GM18502 (cell line): ENCODE measurements around the gene ZNF76.

ENCODE experiments used
- ATAC-seq: cut with Tn5 transposase; IDR thresholded peaks from one replicate; pipeline ENCODE4 v1.9.1; 2021; ENCODE audit warnings: mild to moderate bottlenecking; ENCODE audit not compliant: unreplicated experiment, poor library complexity

The ZNF76 gene

GRCh38 chr6:35264550-35265274 is 5.2 kb downstream of the ZNF76 start:
- ATAC-seq: no peak

- no peak for ATAC-seq
Observed at GRCh38 chr6:35265523-35265922, 6.0 kb downstream of the ZNF76 start.

GRCh38 chr6:35267446-35267845 is 7.9 kb downstream of the ZNF76 start:
- ATAC-seq: no peak

GRCh38 chr6:35267897-35268296 is 8.4 kb downstream of the ZNF76 start:
- no peak for ATAC-seq

GRCh38 chr6:35272005-35272404 is 12.5 kb downstream of the ZNF76 start:
- ATAC-seq: no peak

- ATAC-seq: no peak
Observed at GRCh38 chr6:35273822-35274559, 14.5 kb downstream of the ZNF76 start.

GRCh38 chr6:35275744-35276260 is 16.3 kb downstream of the ZNF76 start:
- ATAC-seq: no peak

- ATAC-seq: no peak
Observed at GRCh38 chr6:35278708-35279107, 19.2 kb downstream of the ZNF76 start.

- ATAC-seq: no peak
Observed at GRCh38 chr6:35280903-35281302, 21.4 kb downstream of the ZNF76 start.

- ATAC-seq: no peak
Observed at GRCh38 chr6:35282472-35282871, 22.9 kb downstream of the ZNF76 start.

- no peak for ATAC-seq
Observed at GRCh38 chr6:35283361-35283760, 23.8 kb downstream of the ZNF76 start.

GRCh38 chr6:35287671-35288396 is 28.3 kb downstream of the ZNF76 start:
- ATAC-seq: no peak

GRCh38 chr6:35288834-35289233 is 29.3 kb downstream of the ZNF76 start:
- no peak for ATAC-seq

- no peak for ATAC-seq
Observed at GRCh38 chr6:35291491-35291890, 32.0 kb downstream of the ZNF76 start.

- no peak for ATAC-seq
Observed at GRCh38 chr6:35292494-35292893, 33.0 kb downstream of the ZNF76 start.

GRCh38 chr6:35293681-35294080 is 34.1 kb downstream of the ZNF76 start:
- no peak for ATAC-seq

GRCh38 chr6:35294308-35294945 is 34.9 kb downstream of the ZNF76 start:
- ATAC-seq: no peak

- no peak for ATAC-seq
Observed at GRCh38 chr6:35295036-35295435, 35.5 kb downstream of the ZNF76 start.

GRCh38 chr6:35295521-35296315 is 36.2 kb downstream of the ZNF76 start:
- ATAC-seq: no peak
